ENCODE results near the gene VPREB3. TPM values are rescaled to one million over a fixed set of nuclear protein-coding genes. Genes with fewer than 3 reads are reported as not detected.

Gene VPREB3, protein sequence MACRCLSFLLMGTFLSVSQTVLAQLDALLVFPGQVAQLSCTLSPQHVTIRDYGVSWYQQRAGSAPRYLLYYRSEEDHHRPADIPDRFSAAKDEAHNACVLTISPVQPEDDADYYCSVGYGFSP
- total RNA-seq: 1 to 10 TPM in 1 of 2 donors, under 1 TPM in 1; 0.90 to 1.7 TPM

DNA sequence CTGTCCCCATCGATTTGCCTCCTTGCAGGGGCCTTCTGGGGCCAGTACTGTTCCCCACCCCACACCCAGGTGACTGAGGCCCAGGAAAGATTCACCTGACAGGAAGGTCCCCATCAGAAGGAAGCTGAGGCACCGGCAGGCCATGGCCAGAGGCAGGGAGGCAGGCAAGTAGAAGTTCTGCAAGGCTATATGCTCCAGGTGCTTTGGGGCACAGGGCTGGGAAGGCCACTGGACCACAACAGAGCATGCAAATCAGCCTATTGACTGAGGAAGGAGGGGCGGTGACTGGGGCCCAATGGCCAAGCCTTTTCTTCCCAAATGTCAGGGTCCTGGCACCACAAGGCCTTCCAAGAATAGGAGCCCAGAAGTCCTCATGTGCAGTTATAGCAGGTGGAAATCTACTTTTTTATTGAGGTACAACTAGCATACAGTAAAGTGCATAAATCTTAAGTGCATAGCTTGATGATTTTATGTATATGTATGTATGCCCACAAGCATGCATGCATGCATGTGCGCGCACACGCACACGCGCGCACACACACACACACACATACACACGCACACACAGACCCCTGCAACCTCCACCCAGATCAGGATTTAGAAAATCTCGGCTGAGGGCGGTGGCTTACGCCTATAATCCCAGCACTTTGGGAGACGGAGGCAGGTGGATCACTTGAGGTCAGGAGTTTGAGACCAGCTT, at the start of gene VPREB3:
VPREB3 (minus strand) TSS at position 206 of the 700 bp plus-strand sequence; CDS start at position 144, 62 bp downstream.
- ATAC-seq (replicated peaks in 1 of 2): no peak
- DNase-seq: no peak
- no peak within 1 kb of the TSS for H3K4me3 Mint-ChIP-seq
- no peaks in the 10 kb centered on the region for H3K9me3 Mint-ChIP-seq
- no peaks in the 10 kb centered on the region for H3K27me3 Mint-ChIP-seq (ENCODE audit: low read depth)
- H3K36me3 Mint-ChIP-seq (ENCODE audit: insufficient read depth in 2 of 2): no peaks in the 10 kb centered on the region
- H3K4me1 Mint-ChIP-seq (ENCODE audit: low read depth): peaks cover 19% of the 10 kb centered on the region
- no peak within 1 kb of the TSS for H3K27ac Mint-ChIP-seq

- Mint-ChIP-seq H3K27ac (no peak overlapping the region), H3K27me3 (ENCODE audit: low read depth) (no peaks in the 10 kb centered on the region), H3K4me1 (ENCODE audit: low read depth) (no peaks in the 10 kb centered on the region), H3K36me3 (ENCODE audit: insufficient read depth in 2 of 2) (peaks cover 8 to 20% of the 10 kb centered on the region in 2 donors), H3K9me3 (no peaks in the 10 kb centered on the region), H3K4me3 (no peak overlapping the region)
- ATAC-seq (replicated peaks in 1 of 2) (no peak), DNase-seq (no peak)
These were observed 49.0 kb upstream of the VPREB3 start for GRCh38 chr22:23803001-23803819.

DNA sequence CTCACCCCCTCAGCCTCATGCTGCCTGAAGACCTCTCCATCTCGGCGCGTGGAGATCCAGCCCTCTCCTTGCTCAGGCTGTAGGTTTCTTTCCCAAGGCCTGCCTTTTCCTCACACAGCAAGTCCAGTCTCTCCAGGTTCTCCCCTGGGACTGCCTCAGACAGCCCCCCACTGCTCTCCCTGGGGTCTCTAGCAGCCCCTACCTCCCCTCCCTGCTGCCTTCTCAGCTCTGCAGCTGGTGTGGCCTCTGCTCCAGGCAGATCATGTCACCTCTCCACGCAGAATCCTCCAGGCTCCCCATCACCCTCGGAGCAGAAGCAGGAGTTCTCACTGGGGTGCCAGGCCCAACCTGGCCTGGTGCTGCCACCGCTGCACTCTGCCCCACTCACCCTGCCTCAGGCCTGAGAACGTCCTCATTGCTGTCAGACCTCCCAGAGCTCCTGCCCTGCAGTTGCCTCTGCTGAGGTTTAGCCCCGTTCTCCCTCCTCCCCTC, 47.7 kb upstream of the VPREB3 start:
- H3K27me3 Mint-ChIP-seq (ENCODE audit: low read depth): no peaks in the 10 kb centered on the region
- H3K27ac Mint-ChIP-seq: no peak overlapping the region
- no peaks in the 10 kb centered on the region for H3K9me3 Mint-ChIP-seq
- H3K4me1 Mint-ChIP-seq (ENCODE audit: low read depth): no peaks in the 10 kb centered on the region
- peaks cover 6 to 17% of the 10 kb centered on the region in 2 donors for H3K36me3 Mint-ChIP-seq (ENCODE audit: insufficient read depth in 2 of 2)
- ATAC-seq (replicated peaks in 1 of 2) (no peak), DNase-seq (no peak)
- H3K4me3 Mint-ChIP-seq: no peak overlapping the region

DNA sequence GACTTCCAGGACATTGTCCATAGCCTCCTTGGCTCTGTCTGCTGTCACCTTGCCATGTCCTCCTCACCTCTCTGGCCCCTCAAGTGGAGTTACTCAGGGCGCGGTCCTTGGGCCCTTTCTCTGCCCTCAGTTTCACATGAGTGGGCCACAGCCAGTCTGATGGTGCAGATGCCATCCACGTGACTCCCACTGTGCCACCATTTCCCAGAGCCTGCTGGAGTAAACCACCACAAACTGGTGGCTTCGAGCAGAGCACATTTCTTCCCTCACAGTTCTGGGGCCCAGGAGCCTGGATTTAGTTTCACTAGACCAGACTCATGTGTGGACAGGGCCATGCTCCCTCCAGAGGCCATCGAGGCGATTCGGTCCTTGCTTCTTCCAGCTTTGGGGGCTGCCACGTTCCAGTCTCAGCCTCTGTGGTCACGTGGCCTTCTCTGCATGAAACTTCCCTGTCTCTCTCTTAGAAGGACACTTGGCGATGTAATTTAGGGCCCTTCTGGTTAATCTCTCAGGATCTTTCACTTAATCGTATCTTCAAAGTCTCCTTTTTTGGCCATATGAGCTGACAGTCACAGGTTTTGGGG, 47.1 kb upstream of the VPREB3 start:
- Mint-ChIP-seq H3K4me3 (no peak overlapping the region), H3K4me1 (ENCODE audit: low read depth) (no peaks in the 10 kb centered on the region), H3K27me3 (ENCODE audit: low read depth) (no peaks in the 10 kb centered on the region), H3K9me3 (no peaks in the 10 kb centered on the region), H3K27ac (no peak overlapping the region), H3K36me3 (ENCODE audit: insufficient read depth in 2 of 2) (peaks cover 6 to 14% of the 10 kb centered on the region in 2 donors)
- DNase-seq (no peak), ATAC-seq (replicated peaks in 1 of 2) (no peak)

GRCh38 chr22:23800297-23801237, 46.3 kb upstream of the VPREB3 start:
- no peaks in the 10 kb centered on the region for H3K4me1 Mint-ChIP-seq (ENCODE audit: low read depth)
- no peaks in the 10 kb centered on the region for H3K27me3 Mint-ChIP-seq (ENCODE audit: low read depth)

DNA sequence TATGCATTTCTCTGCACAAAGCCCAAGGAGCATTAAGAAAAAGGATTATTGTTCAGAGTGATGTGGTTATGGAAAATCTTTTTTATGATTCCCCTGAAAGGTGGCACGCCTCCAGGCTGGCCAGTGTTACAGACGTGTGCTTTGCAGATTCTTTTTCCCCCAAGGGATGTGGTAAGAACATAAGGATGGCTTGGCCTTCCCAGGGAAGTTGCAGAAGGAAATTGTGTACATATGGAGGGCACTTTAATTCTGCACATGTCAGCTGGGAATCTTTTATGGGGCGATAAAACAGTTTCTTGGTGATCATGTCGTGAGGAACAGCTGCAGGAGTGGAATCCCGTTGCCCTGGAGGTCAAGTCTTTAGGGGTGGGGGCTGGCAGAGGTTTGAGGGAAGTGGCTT, 42.2 kb upstream of the VPREB3 start:
- Mint-ChIP-seq H3K27ac (no peak overlapping the region), H3K9me3 (no peaks in the 10 kb centered on the region), H3K4me1 (ENCODE audit: low read depth) (no peaks in the 10 kb centered on the region), H3K36me3 (ENCODE audit: insufficient read depth in 2 of 2) (peaks cover 6 to 11% of the 10 kb centered on the region in 2 donors), H3K27me3 (ENCODE audit: low read depth) (no peaks in the 10 kb centered on the region), H3K4me3 (no peak overlapping the region)
- ATAC-seq (replicated peaks in 1 of 2): no peak
- no peak for DNase-seq

More at GRCh38 chr22:23800297-23801237, 46.3 kb upstream of the VPREB3 start:
- DNase-seq: no peak
- Mint-ChIP-seq H3K27ac (no peak overlapping the region), H3K36me3 (ENCODE audit: insufficient read depth in 2 of 2) (peaks cover 6 to 13% of the 10 kb centered on the region in 2 donors), H3K4me3 (no peak overlapping the region), H3K9me3 (no peaks in the 10 kb centered on the region)
- no peak for ATAC-seq (replicated peaks in 1 of 2)

DNA sequence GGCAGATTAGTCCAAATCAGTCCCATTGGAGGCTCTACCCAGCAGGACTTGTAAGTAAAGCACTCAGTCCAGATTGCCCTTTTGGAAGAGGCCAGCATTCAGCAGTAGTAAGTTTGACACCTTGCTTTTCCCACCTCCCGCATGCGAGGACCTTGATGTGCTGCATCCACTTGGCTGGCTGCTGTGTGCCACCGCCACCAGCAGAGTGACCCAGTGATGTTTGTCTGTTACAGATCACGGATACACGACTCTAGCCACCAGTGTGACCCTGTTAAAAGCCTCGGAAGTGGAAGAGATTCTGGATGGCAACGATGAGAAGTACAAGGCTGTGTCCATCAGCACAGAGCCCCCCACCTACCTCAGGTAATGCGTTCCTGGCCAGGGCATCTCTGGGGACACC, 39.1 kb upstream of the VPREB3 start:
- no peak for DNase-seq
- no peak for ATAC-seq (replicated peaks in 1 of 2)
- H3K36me3 Mint-ChIP-seq (ENCODE audit: insufficient read depth in 2 of 2): peaks cover 2 to 5% of the 10 kb centered on the region in 2 donors
- H3K9me3 Mint-ChIP-seq: no peaks in the 10 kb centered on the region
- H3K4me3 Mint-ChIP-seq: no peak overlapping the region
- no peaks in the 10 kb centered on the region for H3K27me3 Mint-ChIP-seq (ENCODE audit: low read depth)
- peaks cover 17% of the 10 kb centered on the region for H3K4me1 Mint-ChIP-seq (ENCODE audit: low read depth)
- H3K27ac Mint-ChIP-seq: no peak overlapping the region

GRCh38 chr22:23791738-23792645, 37.8 kb upstream of the VPREB3 start:
- Mint-ChIP-seq H3K27ac (no peak overlapping the region), H3K9me3 (no peaks in the 10 kb centered on the region), H3K4me1 (ENCODE audit: low read depth) (peaks cover 25% of the 10 kb centered on the region), H3K4me3 (no peak overlapping the region), H3K27me3 (ENCODE audit: low read depth) (no peaks in the 10 kb centered on the region), H3K36me3 (ENCODE audit: insufficient read depth in 2 of 2) (peaks cover 2 to 5% of the 10 kb centered on the region in 2 donors)
- DNase-seq (no peak), ATAC-seq (replicated peaks in 1 of 2) (no peak)

DNA sequence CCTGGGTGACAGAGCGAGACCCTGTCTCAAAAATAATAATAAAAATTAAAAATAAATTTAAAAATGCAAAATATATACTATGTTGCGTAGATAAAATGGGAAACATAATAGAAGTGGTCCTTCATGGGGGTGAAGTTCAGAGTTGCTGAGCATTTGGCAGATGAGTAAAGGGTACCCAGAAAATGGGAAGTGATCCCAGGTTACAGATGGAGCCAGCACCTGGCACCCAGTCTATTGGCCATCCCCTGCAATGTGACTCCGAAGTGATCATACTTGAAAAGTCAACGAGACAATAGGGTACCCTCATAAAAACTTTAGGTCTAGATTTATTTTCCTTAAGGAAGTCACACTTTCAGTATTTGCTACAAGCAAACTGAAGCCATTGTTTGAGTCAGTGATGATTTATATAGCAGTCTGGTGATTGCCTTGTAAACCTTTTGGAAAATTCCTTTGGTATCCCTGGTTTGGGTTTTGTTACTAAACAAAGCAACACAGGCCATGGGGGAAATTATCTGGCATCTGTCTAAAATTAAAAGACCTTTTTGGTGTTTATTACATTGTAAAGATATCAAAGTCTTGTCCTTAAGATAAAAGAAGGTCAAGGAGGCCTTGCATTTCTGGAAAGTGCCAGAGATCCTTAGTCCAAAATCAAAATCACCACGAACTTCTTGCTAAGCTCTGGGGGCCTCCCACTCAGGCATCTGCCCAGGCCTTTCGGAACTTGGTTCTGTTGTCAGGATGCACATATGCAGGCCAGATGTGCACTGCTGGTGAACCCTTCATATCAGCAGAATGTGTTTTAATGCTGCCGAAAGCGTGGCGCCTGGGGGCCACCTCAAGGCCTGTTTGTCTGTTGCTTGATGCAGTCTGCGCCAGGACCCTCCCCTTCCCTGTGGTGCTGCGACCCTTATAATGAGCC, 36.9 kb upstream of the VPREB3 start:
- Mint-ChIP-seq H3K4me1 (ENCODE audit: low read depth) (peaks cover 32% of the 10 kb centered on the region), H3K27me3 (ENCODE audit: low read depth) (no peaks in the 10 kb centered on the region), H3K27ac (no peak overlapping the region), H3K9me3 (no peaks in the 10 kb centered on the region), H3K4me3 (no peak overlapping the region), H3K36me3 (ENCODE audit: insufficient read depth in 2 of 2) (peaks cover 2 to 5% of the 10 kb centered on the region in 2 donors)
- ATAC-seq (replicated peaks in 1 of 2): no peak
- DNase-seq: no peak

- ATAC-seq (replicated peaks in 1 of 2) (no peak), DNase-seq (no peak)
- no peaks in the 10 kb centered on the region for H3K27me3 Mint-ChIP-seq (ENCODE audit: low read depth)
- H3K27ac Mint-ChIP-seq: no peak overlapping the region
- peak overlapping the region in 1 of 2 donors; percentile 29 for H3K4me3 Mint-ChIP-seq
- peaks cover 32% of the 10 kb centered on the region for H3K4me1 Mint-ChIP-seq (ENCODE audit: low read depth)
- H3K36me3 Mint-ChIP-seq (ENCODE audit: insufficient read depth in 2 of 2): peaks cover 2 to 5% of the 10 kb centered on the region in 2 donors
- H3K9me3 Mint-ChIP-seq: no peaks in the 10 kb centered on the region
These were observed 35.4 kb upstream of the VPREB3 start for GRCh38 chr22:23789638-23790037.

DNA sequence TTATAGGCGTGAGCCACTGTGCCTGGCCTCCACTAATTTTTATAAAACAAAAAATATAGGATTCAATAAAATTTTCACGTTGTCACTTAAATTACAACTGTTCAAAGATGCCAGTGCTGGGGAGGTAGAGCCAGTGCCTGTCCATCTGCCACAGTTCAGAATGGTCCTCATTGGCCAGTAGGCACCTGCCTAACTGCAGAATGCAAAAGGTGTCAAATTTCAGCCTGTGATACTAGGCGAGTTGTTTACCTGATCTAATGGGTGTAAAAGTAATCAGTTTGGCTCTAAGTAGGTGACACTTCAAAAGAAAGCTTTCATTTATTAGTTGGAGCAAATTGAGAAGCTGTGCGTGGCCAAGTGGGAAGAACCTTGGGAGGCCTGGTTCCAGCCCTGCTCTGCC, 34.9 kb upstream of the VPREB3 start:
- peaks cover 38% of the 10 kb centered on the region for H3K4me1 Mint-ChIP-seq (ENCODE audit: low read depth)
- no peaks in the 10 kb centered on the region for H3K9me3 Mint-ChIP-seq
- peak overlapping the region in 1 of 2 donors; percentile 29 for H3K4me3 Mint-ChIP-seq
- H3K36me3 Mint-ChIP-seq (ENCODE audit: insufficient read depth in 2 of 2): peaks cover 2 to 5% of the 10 kb centered on the region in 2 donors
- H3K27ac Mint-ChIP-seq: no peak overlapping the region
- ATAC-seq (replicated peaks in 1 of 2): no peak
- no peaks in the 10 kb centered on the region for H3K27me3 Mint-ChIP-seq (ENCODE audit: low read depth)
- DNase-seq: no peak
